ENCODE results near the gene MORN5. TPM values are rescaled to one million over a fixed set of nuclear protein-coding genes. Genes with fewer than 3 reads are reported as not detected.

The MORN5 gene
- total RNA-seq, 1 donor from 2014 or later = 0.64 TPM

- TF ChIP-seq, protein P1, sequence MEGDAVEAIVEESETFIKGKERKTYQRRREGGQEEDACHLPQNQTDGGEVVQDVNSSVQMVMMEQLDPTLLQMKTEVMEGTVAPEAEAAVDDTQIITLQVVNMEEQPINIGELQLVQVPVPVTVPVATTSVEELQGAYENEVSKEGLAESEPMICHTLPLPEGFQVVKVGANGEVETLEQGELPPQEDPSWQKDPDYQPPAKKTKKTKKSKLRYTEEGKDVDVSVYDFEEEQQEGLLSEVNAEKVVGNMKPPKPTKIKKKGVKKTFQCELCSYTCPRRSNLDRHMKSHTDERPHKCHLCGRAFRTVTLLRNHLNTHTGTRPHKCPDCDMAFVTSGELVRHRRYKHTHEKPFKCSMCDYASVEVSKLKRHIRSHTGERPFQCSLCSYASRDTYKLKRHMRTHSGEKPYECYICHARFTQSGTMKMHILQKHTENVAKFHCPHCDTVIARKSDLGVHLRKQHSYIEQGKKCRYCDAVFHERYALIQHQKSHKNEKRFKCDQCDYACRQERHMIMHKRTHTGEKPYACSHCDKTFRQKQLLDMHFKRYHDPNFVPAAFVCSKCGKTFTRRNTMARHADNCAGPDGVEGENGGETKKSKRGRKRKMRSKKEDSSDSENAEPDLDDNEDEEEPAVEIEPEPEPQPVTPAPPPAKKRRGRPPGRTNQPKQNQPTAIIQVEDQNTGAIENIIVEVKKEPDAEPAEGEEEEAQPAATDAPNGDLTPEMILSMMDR (IDR thresholded peaks at IDR 0.05; ENCODE audit: unreplicated experiment) = no peak
- H3K27me3 Mint-ChIP-seq (ENCODE audit: unreplicated experiment) = peaks cover 4% of the 10 kb centered on the region
- H3K9me3 Mint-ChIP-seq (ENCODE audit: unreplicated experiment) = no peaks in the 10 kb centered on the region
- peaks cover 3% of the 10 kb centered on the region for H3K4me1 Mint-ChIP-seq (ENCODE audit: unreplicated experiment)
- no peak overlapping the region for H3K27ac Mint-ChIP-seq (ENCODE audit: unreplicated experiment)
- H3K36me3 Mint-ChIP-seq (ENCODE audit: low read depth, unreplicated experiment) = peaks cover 9% of the 10 kb centered on the region
- no peak overlapping the region for H3K4me3 Mint-ChIP-seq (ENCODE audit: unreplicated experiment)
- DNase-seq (ENCODE audit: low spot score) = no peak
Observed at GRCh38 chr9:122206118-122207046, 46.7 kb downstream of the MORN5 start.

DNA sequence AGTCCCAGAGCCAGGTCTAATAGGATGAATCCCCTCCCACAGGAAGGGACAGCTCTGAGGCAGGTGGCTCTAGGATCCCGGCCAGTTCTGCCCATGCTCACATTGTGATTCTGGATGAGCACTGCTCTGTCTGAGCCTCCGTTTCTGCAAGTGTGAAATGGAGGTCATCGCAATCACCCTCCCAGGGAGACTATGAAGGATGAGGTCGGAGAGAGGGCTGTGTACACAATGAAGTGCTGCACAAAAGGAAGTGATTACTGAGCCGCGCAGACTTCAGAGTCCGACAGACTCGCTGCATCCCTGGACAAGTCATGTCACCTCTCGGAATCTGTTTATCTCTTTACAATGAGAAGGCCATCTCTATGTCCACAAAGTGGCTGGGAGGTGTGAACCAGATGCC is 47.4 kb downstream of the MORN5 start:
- H3K4me3 Mint-ChIP-seq (ENCODE audit: unreplicated experiment) = no peak overlapping the region
- H3K36me3 Mint-ChIP-seq (ENCODE audit: low read depth, unreplicated experiment) = peaks cover 9% of the 10 kb centered on the region
- no peaks in the 10 kb centered on the region for H3K4me1 Mint-ChIP-seq (ENCODE audit: unreplicated experiment)
- no peaks in the 10 kb centered on the region for H3K9me3 Mint-ChIP-seq (ENCODE audit: unreplicated experiment)
- peaks cover 4% of the 10 kb centered on the region for H3K27me3 Mint-ChIP-seq (ENCODE audit: unreplicated experiment)
- H3K27ac Mint-ChIP-seq (ENCODE audit: unreplicated experiment) = no peak overlapping the region
- no peak for DNase-seq (ENCODE audit: low spot score)
- TF ChIP-seq, protein P1 (IDR thresholded peaks at IDR 0.05; ENCODE audit: unreplicated experiment) = no peak

DNA sequence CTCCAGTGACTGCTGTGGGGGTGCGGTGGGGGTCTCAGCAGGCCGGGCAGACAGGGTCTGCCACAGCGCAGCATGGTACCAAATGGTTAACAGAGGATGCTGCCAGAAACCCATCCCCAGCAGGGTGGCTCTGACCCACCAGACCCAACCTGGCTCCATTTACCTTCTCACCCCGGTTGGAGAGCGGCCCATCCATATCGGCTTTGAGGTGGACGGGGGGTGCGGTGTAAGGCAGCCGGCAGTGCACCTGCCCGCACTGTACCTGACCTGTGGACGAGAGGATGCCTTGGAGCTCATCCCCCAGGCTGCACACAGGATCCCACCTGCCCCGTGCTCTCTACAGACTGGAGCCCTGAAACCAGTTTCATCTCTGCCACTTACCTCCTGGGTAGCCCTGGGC is 49.7 kb downstream of the MORN5 start:
- TF ChIP-seq, protein P1 (IDR thresholded peaks at IDR 0.05; ENCODE audit: unreplicated experiment) = no peak
- Mint-ChIP-seq H3K27ac (ENCODE audit: unreplicated experiment) (no peak overlapping the region), H3K36me3 (ENCODE audit: low read depth, unreplicated experiment) (peaks cover 14% of the 10 kb centered on the region), H3K9me3 (ENCODE audit: unreplicated experiment) (no peaks in the 10 kb centered on the region), H3K4me3 (ENCODE audit: unreplicated experiment) (no peak overlapping the region), H3K4me1 (ENCODE audit: unreplicated experiment) (peaks cover 2% of the 10 kb centered on the region), H3K27me3 (ENCODE audit: unreplicated experiment) (peaks cover 16% of the 10 kb centered on the region)
- DNase-seq (ENCODE audit: low spot score) = no peak

DNA sequence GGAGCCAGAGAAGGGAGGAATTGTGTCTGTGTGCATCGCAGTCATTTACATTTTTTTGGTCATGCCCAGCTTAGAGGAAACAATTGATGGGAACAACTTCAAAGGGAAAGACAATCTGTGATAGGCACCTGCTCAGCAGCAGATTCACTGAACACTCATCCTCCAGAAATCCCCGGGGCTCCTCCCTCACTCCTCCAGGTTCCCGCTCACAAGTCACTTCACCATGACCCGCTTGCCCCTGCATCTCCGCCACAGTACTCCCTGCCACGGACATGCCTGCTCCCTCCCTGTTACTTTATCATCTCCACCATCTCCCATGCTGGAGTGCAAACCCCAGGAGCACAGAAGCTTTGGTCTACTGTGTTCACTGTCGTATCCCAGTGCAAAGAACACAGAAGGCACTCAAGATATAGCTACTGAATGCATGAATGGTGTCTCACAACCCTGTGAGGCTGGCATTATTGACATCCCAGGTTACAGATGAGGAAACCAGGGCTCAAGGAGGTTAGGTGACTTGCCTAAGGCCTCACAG is 52.8 kb downstream of the MORN5 start:
- peaks cover 24% of the 10 kb centered on the region for H3K27me3 Mint-ChIP-seq (ENCODE audit: unreplicated experiment)
- H3K27ac Mint-ChIP-seq (ENCODE audit: unreplicated experiment) = no peak overlapping the region
- H3K9me3 Mint-ChIP-seq (ENCODE audit: unreplicated experiment) = no peaks in the 10 kb centered on the region
- TF ChIP-seq, protein P1 (IDR thresholded peaks at IDR 0.05; ENCODE audit: unreplicated experiment) = no peak
- DNase-seq (ENCODE audit: low spot score) = no peak
- H3K4me1 Mint-ChIP-seq (ENCODE audit: unreplicated experiment) = peaks cover 8% of the 10 kb centered on the region
- peak overlapping the region; percentile 21 for H3K4me3 Mint-ChIP-seq (ENCODE audit: unreplicated experiment)
- peaks cover 25% of the 10 kb centered on the region for H3K36me3 Mint-ChIP-seq (ENCODE audit: low read depth, unreplicated experiment)

DNA sequence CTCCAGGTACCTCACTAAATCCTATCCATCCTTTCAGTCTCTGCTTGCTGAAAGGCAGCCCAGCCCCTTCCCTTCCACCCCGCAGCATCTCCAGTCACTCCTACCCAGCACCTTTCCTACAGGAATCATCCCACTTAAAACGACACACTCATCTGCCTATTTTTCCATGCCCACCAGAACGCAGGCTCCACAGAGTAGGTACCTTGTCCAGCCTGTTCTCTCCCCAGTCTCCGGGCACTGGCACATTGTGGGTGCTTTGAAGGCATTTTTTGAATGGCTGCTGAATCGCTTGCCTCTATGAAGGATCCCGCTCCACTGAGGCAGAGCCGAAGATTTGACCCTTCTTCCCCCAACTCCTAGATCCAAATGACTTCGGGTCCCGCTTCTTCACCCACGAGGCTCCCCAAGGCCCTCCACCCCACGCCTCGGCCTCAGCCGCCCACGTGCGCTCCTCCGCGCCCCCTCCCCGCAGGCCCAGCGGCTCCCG is 53.4 kb downstream of the MORN5 start:
- Mint-ChIP-seq H3K36me3 (ENCODE audit: low read depth, unreplicated experiment) (peaks cover 25% of the 10 kb centered on the region), H3K4me1 (ENCODE audit: unreplicated experiment) (peaks cover 12% of the 10 kb centered on the region), H3K27me3 (ENCODE audit: unreplicated experiment) (peaks cover 22% of the 10 kb centered on the region), H3K4me3 (ENCODE audit: unreplicated experiment) (peak overlapping the region; percentile 79), H3K27ac (ENCODE audit: unreplicated experiment) (peak overlapping the region; percentile 45), H3K9me3 (ENCODE audit: unreplicated experiment) (no peaks in the 10 kb centered on the region)
- TF ChIP-seq, protein P1 (IDR thresholded peaks at IDR 0.05; ENCODE audit: unreplicated experiment) = no peak
- no peak for DNase-seq (ENCODE audit: low spot score)

All from endothelial cell (in vitro differentiated cells).